Left lung (tissue), 10 donors: ENCODE measurements around the gene CSNK1G1. TPM values are rescaled to one million over a fixed set of nuclear protein-coding genes. Genes with fewer than 3 reads are reported as not detected.
"Not testable (repeated sequence)": the region's sequence is repeated elsewhere in the genome, so short reads cannot be mapped to it uniquely, and the experiment has no call there.

ENCODE experiments used
- ATAC-seq: fragments of 200-7000 bp; cut with Tn5 transposase; one replicate; pipeline ENCODE4 v1.9.1; 2020; ENCODE audit warnings: moderate library complexity
- DNase-seq, 4 donors: peaks; one replicate each; pipeline ENCODE4 v3.0.0-alpha.2; 2013 to 2020
- H3K27ac ChIP-seq, 2 donors: fragments of 200-600 bp; sonication (generic) in 1 of 2; one replicate each; pipeline versions ENCODE4 v1.5.0 to v1.8.0; 2020 to 2021
- H3K27me3 ChIP-seq, 2 donors: fragments of 200-600 bp; sonication (generic) in 1 of 2; one replicate each; pipeline versions ENCODE4 v1.5.0 to v1.8.0; 2020 to 2021
- H3K36me3 ChIP-seq, 2 donors: fragments of 200-600 bp; sonication (generic) in 1 of 2; one replicate each; pipeline versions ENCODE4 v1.5.0 to v1.8.0; 2020 to 2021
- H3K4me1 ChIP-seq, 2 donors: fragments of 200-600 bp; one replicate each; pipeline ENCODE4 v1.8.0; 2021
- H3K4me3 ChIP-seq, 2 donors: fragments of 200-600 bp; sonication (generic) in 1 of 2; one replicate each; pipeline versions ENCODE4 v1.5.0 to v1.8.0; 2020 to 2021; ENCODE audit warnings: mild to moderate bottlenecking in 1 of 2
- H3K9me3 ChIP-seq, 2 donors: fragments of 200-600 bp; sonication (generic) in 1 of 2; one replicate each; pipeline versions ENCODE4 v1.5.0 to v1.8.0; 2020 to 2021
- CTCF ChIP-seq, 2 donors: fragments of 200-600 bp; sonication (generic) in 1 of 2; IDR thresholded peaks; one replicate each; pipeline versions ENCODE4 v1.5.0 to v1.8.0; 2021; ENCODE audit warnings: antibody characterized with exemption in 2 of 2
- intact Hi-C, 2 donors: fragments of 100-400 bp; cut with DNase I; formaldehyde crosslinking; loops; one replicate each; pipeline versions ENCODE4 v1.11.2 to v1.14.2; 2022
- polyA plus RNA-seq, 6 donors: library from polyadenylated mRNA; unstranded; fragments of 120-200 nt; gene quantifications; one replicate each; pipeline ENCODE4 v1.2.1, GENCODE V29; 2013; ENCODE audit not compliant: insufficient read length in 6 of 6
- total RNA-seq, 2 donors: library from RNA; stranded (reverse); fragmentation: NEBNext Ultra II Directional; extraction: Animal tissue kit (Norgen Biotek cat#: 25700); gene quantifications; one replicate each; pipeline ENCODE4 v1.2.1, GENCODE V29; 2021
- donor health status: DM: no; HTN: yes; CAD: no.
- donor health status: DM: no; HTN: no; CAD: no.

Gene CSNK1G1
- total and polyA plus RNA-seq, 8 donors, result 17.7 to 23.1 (median 20.5) TPM

- DNase-seq (no peak), ATAC-seq (no peak)
- Histone ChIP-seq H3K4me1 (peaks cover 0 to 7% of the 10 kb centered on the region in 2 donors), H3K9me3 (no peaks in the 10 kb centered on the region), H3K36me3 (peaks cover 0 to 100% of the 10 kb centered on the region in 2 donors), H3K4me3 (no peak overlapping the region), H3K27ac (no peak overlapping the region), H3K27me3 (no peaks in the 10 kb centered on the region)
- intact Hi-C loops, result no loop called here
- no peak for TF ChIP-seq CTCF (IDR thresholded peaks at IDR 0.05)
Measured at GRCh38 chr15:64122444-64122843, 233.5 kb downstream of the CSNK1G1 start.

GRCh38 chr15:64121614-64122013 is 234.4 kb downstream of the CSNK1G1 start:
- ATAC-seq, result no peak
- no peak overlapping the region for H3K27ac ChIP-seq
- no peak for DNase-seq
- H3K9me3 ChIP-seq, result no peaks in the 10 kb centered on the region
- H3K4me3 ChIP-seq, result no peak overlapping the region
- H3K4me1 ChIP-seq, result peaks cover 0 to 9% of the 10 kb centered on the region in 2 donors
- intact Hi-C loops, result no loop called here
- TF ChIP-seq CTCF (IDR thresholded peaks at IDR 0.05), result no peak
- H3K36me3 ChIP-seq, result peaks cover 0 to 100% of the 10 kb centered on the region in 2 donors
- no peaks in the 10 kb centered on the region for H3K27me3 ChIP-seq

- peaks cover 0 to 100% of the 10 kb centered on the region in 2 donors for H3K36me3 ChIP-seq
- H3K9me3 ChIP-seq, H3K4me3 ChIP-seq, ATAC-seq, H3K4me1 ChIP-seq, DNase-seq, intact Hi-C loops, H3K27me3 ChIP-seq, H3K27ac ChIP-seq: not testable (repeated sequence)
Measured at GRCh38 chr15:64120322-64120721, 235.7 kb downstream of the CSNK1G1 start.

- Histone ChIP-seq H3K4me3 (no peak overlapping the region), H3K27ac (no peak overlapping the region), H3K9me3 (no peaks in the 10 kb centered on the region), H3K36me3 (peaks cover 0 to 100% of the 10 kb centered on the region in 2 donors), H3K27me3 (no peaks in the 10 kb centered on the region), H3K4me1 (peaks cover 9 to 10% of the 10 kb centered on the region in 2 donors)
- DNase-seq (no peak), ATAC-seq (peak; percentile 94)
- no peak for TF ChIP-seq CTCF (IDR thresholded peaks at IDR 0.05)
- intact Hi-C loops, result no loop called here
Measured at GRCh38 chr15:64117759-64118487, 238.1 kb downstream of the CSNK1G1 start.

Other genes with a start within 250 kb of the CSNK1G1 start
- 1 to 10 TPM; 6.2 to 7.4 TPM for gene SNX22, start 204.4 kb downstream of the CSNK1G1 start, total RNA-seq
- gene SNX22, start 204.4 kb downstream of the CSNK1G1 start, polyA plus RNA-seq, result 1 to 10 TPM; 1.8 to 3.5 (median 3.1) TPM
- gene PPIB, start 193.2 kb downstream of the CSNK1G1 start, total RNA-seq, result 100 to 1,000 TPM; 554 to 728 TPM
- gene PPIB, start 193.2 kb downstream of the CSNK1G1 start, polyA plus RNA-seq, result 100 to 1,000 TPM; 512 to 558 (median 539) TPM
- gene PCLAF, start 25.3 kb upstream of the CSNK1G1 start, total RNA-seq, result 10 to 100 TPM; 12.3 to 14.9 TPM
- 10 to 100 TPM; 28.0 to 58.9 (median 41.0) TPM for gene PCLAF, start 25.3 kb upstream of the CSNK1G1 start, polyA plus RNA-seq
- gene TRIP4, start 31.7 kb upstream of the CSNK1G1 start, total RNA-seq, result 10 to 100 TPM; 23.0 to 24.6 TPM
- 10 to 100 TPM; 35.3 to 47.4 (median 43.1) TPM for gene TRIP4, start 31.7 kb upstream of the CSNK1G1 start, polyA plus RNA-seq
- 10 to 100 TPM; 31.9 to 37.0 TPM for gene ZNF609, start 104.4 kb upstream of the CSNK1G1 start, total RNA-seq
- 10 to 100 TPM; 35.0 to 37.4 (median 36.8) TPM for gene ZNF609, start 104.4 kb upstream of the CSNK1G1 start, polyA plus RNA-seq